Measurements from ENCODE around the gene GPLD1.

Gene GPLD1

GRCh38 chr6:24448828-24449525 is 40.4 kb downstream of the GPLD1 start:
- Histone ChIP-seq H3K4me3 (ENCODE audit: low read depth in 1 of 2, low read length in 2 of 2) (no peak overlapping the region), H3K4me1 (ENCODE audit: insufficient read depth, low read length) (no peaks in the 10 kb centered on the region), H3K9me3 (ENCODE audit: low read length) (no peaks in the 10 kb centered on the region), H3K36me3 (ENCODE audit: insufficient read depth, low read length) (no peaks in the 10 kb centered on the region), H3K27me3 (ENCODE audit: control insufficient read depth in 1 of 2, insufficient read depth in 2 of 2, low read length in 2 of 2) (no peaks in the 10 kb centered on the region), H3K9ac (ENCODE audit: low read length) (no peak overlapping the region), H3K27ac (ENCODE audit: low read depth, low read length) (no peak overlapping the region)

DNA sequence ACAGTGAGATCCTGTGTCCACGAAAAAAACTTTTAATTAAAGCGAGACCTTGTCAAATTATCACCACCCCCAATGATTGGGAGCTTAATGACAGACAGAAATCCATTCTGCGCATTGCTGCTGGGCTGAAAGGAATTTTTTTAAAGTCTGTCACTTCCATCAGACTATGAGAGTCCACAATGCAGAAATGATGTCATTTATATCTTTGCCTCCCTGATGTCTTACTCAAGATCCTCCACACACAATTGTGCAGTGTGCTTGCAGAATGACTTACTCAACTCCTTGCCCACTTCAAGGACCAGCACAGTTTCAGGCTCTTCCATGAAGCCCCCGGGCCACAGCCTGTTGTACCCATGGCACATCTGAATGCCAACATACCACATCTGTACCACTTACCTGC is 41.0 kb downstream of the GPLD1 start:
- no peaks in the 10 kb centered on the region for H3K4me1 ChIP-seq (ENCODE audit: insufficient read depth, low read length)
- no peaks in the 10 kb centered on the region for H3K36me3 ChIP-seq (ENCODE audit: insufficient read depth, low read length)
- H3K27me3 ChIP-seq (ENCODE audit: control insufficient read depth in 1 of 2, insufficient read depth in 2 of 2, low read length in 2 of 2) = no peaks in the 10 kb centered on the region
- no peak overlapping the region for H3K27ac ChIP-seq (ENCODE audit: low read depth, low read length)
- H3K9ac ChIP-seq (ENCODE audit: low read length) = no peak overlapping the region
- no peaks in the 10 kb centered on the region for H3K9me3 ChIP-seq (ENCODE audit: low read length)
- no peak overlapping the region for H3K4me3 ChIP-seq (ENCODE audit: low read depth in 1 of 2, low read length in 2 of 2)

- no peaks in the 10 kb centered on the region for H3K4me1 ChIP-seq (ENCODE audit: insufficient read depth, low read length)
- no peak overlapping the region for H3K27ac ChIP-seq (ENCODE audit: low read depth, low read length)
- H3K9ac ChIP-seq (ENCODE audit: low read length) = no peak overlapping the region
- no peak overlapping the region for H3K4me3 ChIP-seq (ENCODE audit: low read depth in 1 of 2, low read length in 2 of 2)
- H3K27me3 ChIP-seq (ENCODE audit: control insufficient read depth in 1 of 2, insufficient read depth in 2 of 2, low read length in 2 of 2) = no peaks in the 10 kb centered on the region
- no peaks in the 10 kb centered on the region for H3K9me3 ChIP-seq (ENCODE audit: low read length)
- H3K36me3 ChIP-seq (ENCODE audit: insufficient read depth, low read length) = no peaks in the 10 kb centered on the region
These were observed 42.7 kb downstream of the GPLD1 start for GRCh38 chr6:24446670-24447069.

DNA sequence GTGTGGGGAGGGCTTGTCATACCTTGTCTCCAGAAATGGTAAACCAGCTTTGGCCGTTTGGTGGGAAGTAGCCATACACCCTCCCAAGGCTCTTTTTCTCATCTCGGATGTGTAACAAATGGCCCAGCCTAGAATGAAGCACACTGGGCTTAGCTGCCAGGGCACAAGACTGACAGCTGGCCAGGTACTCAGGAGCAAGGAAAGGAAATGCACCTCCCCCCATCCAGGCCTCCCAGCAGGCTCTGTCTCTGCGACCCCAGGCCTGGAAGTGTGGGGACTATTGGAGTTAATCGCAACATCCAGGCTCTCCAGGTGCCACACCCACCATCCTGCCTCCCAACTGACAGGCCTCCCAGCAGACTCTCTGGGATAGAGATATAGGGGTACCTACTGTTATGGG is 43.7 kb downstream of the GPLD1 start:
- Histone ChIP-seq H3K27me3 (ENCODE audit: control insufficient read depth in 1 of 2, insufficient read depth in 2 of 2, low read length in 2 of 2) (no peaks in the 10 kb centered on the region), H3K4me1 (ENCODE audit: insufficient read depth, low read length) (no peaks in the 10 kb centered on the region), H3K9ac (ENCODE audit: low read length) (no peak overlapping the region), H3K4me3 (ENCODE audit: low read depth in 1 of 2, low read length in 2 of 2) (no peak overlapping the region), H3K36me3 (ENCODE audit: insufficient read depth, low read length) (no peaks in the 10 kb centered on the region), H3K9me3 (ENCODE audit: low read length) (no peaks in the 10 kb centered on the region), H3K27ac (ENCODE audit: low read depth, low read length) (no peak overlapping the region)

- Histone ChIP-seq H3K36me3 (ENCODE audit: insufficient read depth, low read length) (no peaks in the 10 kb centered on the region), H3K4me1 (ENCODE audit: insufficient read depth, low read length) (no peaks in the 10 kb centered on the region), H3K4me3 (ENCODE audit: low read depth in 1 of 2, low read length in 2 of 2) (no peak overlapping the region), H3K9ac (ENCODE audit: low read length) (no peak overlapping the region), H3K27me3 (ENCODE audit: control insufficient read depth in 1 of 2, insufficient read depth in 2 of 2, low read length in 2 of 2) (no peaks in the 10 kb centered on the region), H3K9me3 (ENCODE audit: low read length) (no peaks in the 10 kb centered on the region), H3K27ac (ENCODE audit: low read depth, low read length) (no peak overlapping the region)
These were observed 44.8 kb downstream of the GPLD1 start for GRCh38 chr6:24444588-24444987.

GRCh38 chr6:24441599-24441904 is 47.8 kb downstream of the GPLD1 start:
- Histone ChIP-seq H3K9me3 (ENCODE audit: low read length) (no peaks in the 10 kb centered on the region), H3K36me3 (ENCODE audit: insufficient read depth, low read length) (no peaks in the 10 kb centered on the region), H3K27me3 (ENCODE audit: control insufficient read depth in 1 of 2, insufficient read depth in 2 of 2, low read length in 2 of 2) (no peaks in the 10 kb centered on the region), H3K4me3 (ENCODE audit: low read depth in 1 of 2, low read length in 2 of 2) (no peak overlapping the region), H3K27ac (ENCODE audit: low read depth, low read length) (no peak overlapping the region), H3K9ac (ENCODE audit: low read length) (no peak overlapping the region), H3K4me1 (ENCODE audit: insufficient read depth, low read length) (no peaks in the 10 kb centered on the region)

GRCh38 chr6:24440897-24441598 is 48.3 kb downstream of the GPLD1 start:
- Histone ChIP-seq H3K27ac (ENCODE audit: low read depth, low read length) (no peak overlapping the region), H3K9ac (ENCODE audit: low read length) (no peak overlapping the region), H3K36me3 (ENCODE audit: insufficient read depth, low read length) (no peaks in the 10 kb centered on the region), H3K9me3 (ENCODE audit: low read length) (no peaks in the 10 kb centered on the region), H3K4me3 (ENCODE audit: low read depth in 1 of 2, low read length in 2 of 2) (no peak overlapping the region), H3K4me1 (ENCODE audit: insufficient read depth, low read length) (no peaks in the 10 kb centered on the region), H3K27me3 (ENCODE audit: control insufficient read depth in 1 of 2, insufficient read depth in 2 of 2, low read length in 2 of 2) (no peaks in the 10 kb centered on the region)

DNA sequence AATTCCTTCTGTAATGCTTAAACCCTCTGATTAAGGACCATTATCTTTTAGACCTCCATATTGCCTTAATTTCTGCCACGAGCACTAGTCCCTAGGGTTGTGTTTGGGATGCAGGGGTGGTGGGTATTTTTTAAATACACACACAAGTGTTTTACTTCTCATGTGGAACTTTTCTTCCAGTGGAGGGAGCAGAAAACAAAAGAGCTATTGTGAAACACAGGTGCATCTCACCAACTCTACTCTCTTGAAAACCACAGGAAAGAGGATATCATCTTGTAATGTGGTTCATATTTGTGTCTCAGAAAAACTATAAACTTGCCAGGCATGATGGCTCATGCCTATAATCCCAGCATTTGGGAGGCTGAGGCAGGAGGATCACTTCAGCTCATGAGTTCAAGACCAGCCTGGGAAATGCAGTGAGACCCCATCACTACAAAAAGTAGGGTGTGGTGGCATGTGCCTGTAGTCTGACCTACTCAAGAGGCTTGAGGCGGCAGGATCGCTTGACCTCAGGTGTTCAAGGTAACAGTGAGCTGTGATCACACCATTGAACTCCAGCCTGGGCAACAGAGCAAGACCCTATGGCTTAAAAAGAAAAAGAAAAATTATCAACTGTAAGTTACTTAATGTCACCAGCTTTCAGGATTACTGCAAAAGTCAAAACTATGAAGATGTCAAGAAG is 49.4 kb downstream of the GPLD1 start:
- no peak overlapping the region for H3K9ac ChIP-seq (ENCODE audit: low read length)
- H3K27me3 ChIP-seq (ENCODE audit: control insufficient read depth in 1 of 2, insufficient read depth in 2 of 2, low read length in 2 of 2) = no peaks in the 10 kb centered on the region
- H3K36me3 ChIP-seq (ENCODE audit: insufficient read depth, low read length) = no peaks in the 10 kb centered on the region
- H3K27ac ChIP-seq (ENCODE audit: low read depth, low read length) = no peak overlapping the region
- H3K4me3 ChIP-seq (ENCODE audit: low read depth in 1 of 2, low read length in 2 of 2) = no peak overlapping the region
- no peaks in the 10 kb centered on the region for H3K9me3 ChIP-seq (ENCODE audit: low read length)
- no peaks in the 10 kb centered on the region for H3K4me1 ChIP-seq (ENCODE audit: insufficient read depth, low read length)

- H3K36me3 ChIP-seq (ENCODE audit: insufficient read depth, low read length) = no peaks in the 10 kb centered on the region
- no peak overlapping the region for H3K9ac ChIP-seq (ENCODE audit: low read length)
- no peak overlapping the region for H3K27ac ChIP-seq (ENCODE audit: low read depth, low read length)
- H3K27me3 ChIP-seq (ENCODE audit: control insufficient read depth in 1 of 2, insufficient read depth in 2 of 2, low read length in 2 of 2) = no peaks in the 10 kb centered on the region
- H3K9me3 ChIP-seq (ENCODE audit: low read length) = no peaks in the 10 kb centered on the region
- H3K4me1 ChIP-seq (ENCODE audit: insufficient read depth, low read length) = no peaks in the 10 kb centered on the region
- no peak overlapping the region for H3K4me3 ChIP-seq (ENCODE audit: low read depth in 1 of 2, low read length in 2 of 2)
These were observed 52.4 kb downstream of the GPLD1 start for GRCh38 chr6:24436979-24437378.

GRCh38 chr6:24432611-24433010 is 56.8 kb downstream of the GPLD1 start:
- no peaks in the 10 kb centered on the region for H3K36me3 ChIP-seq (ENCODE audit: insufficient read depth, low read length)
- no peaks in the 10 kb centered on the region for H3K27me3 ChIP-seq (ENCODE audit: control insufficient read depth in 1 of 2, insufficient read depth in 2 of 2, low read length in 2 of 2)
- H3K4me3 ChIP-seq (ENCODE audit: low read depth in 1 of 2, low read length in 2 of 2) = no peak overlapping the region
- no peak overlapping the region for H3K9ac ChIP-seq (ENCODE audit: low read length)
- no peak overlapping the region for H3K27ac ChIP-seq (ENCODE audit: low read depth, low read length)
- no peaks in the 10 kb centered on the region for H3K9me3 ChIP-seq (ENCODE audit: low read length)
- H3K4me1 ChIP-seq (ENCODE audit: insufficient read depth, low read length) = peaks cover 5% of the 10 kb centered on the region

- H3K9ac ChIP-seq (ENCODE audit: low read length) = no peak overlapping the region
- H3K9me3 ChIP-seq (ENCODE audit: low read length) = no peaks in the 10 kb centered on the region
- no peak overlapping the region for H3K27ac ChIP-seq (ENCODE audit: low read depth, low read length)
- no peaks in the 10 kb centered on the region for H3K36me3 ChIP-seq (ENCODE audit: insufficient read depth, low read length)
- peaks cover 5% of the 10 kb centered on the region for H3K4me1 ChIP-seq (ENCODE audit: insufficient read depth, low read length)
- no peak overlapping the region for H3K4me3 ChIP-seq (ENCODE audit: low read depth in 1 of 2, low read length in 2 of 2)
- no peaks in the 10 kb centered on the region for H3K27me3 ChIP-seq (ENCODE audit: control insufficient read depth in 1 of 2, insufficient read depth in 2 of 2, low read length in 2 of 2)
These were observed 58.3 kb downstream of the GPLD1 start for GRCh38 chr6:24431045-24431451.
